Bronchial epithelial cell (primary cell): Measurements from ENCODE around the gene CACNA2D4. TPM values are rescaled to one million over a fixed set of nuclear protein-coding genes. Genes with fewer than 3 reads are reported as not detected.

Experiments used
- DNase-seq: peaks from one replicate; pipeline ENCODE4 v3.0.0-alpha.2; 2010; ENCODE audit warnings: low read depth
- FAIRE-seq: peaks from 2 replicates; lab custom pipeline; 2011; peaks lifted over from hg19 to GRCh38; lab: Jason Lieb, UNC
- H3K27me3 ChIP-seq: 2 replicates; pipeline ENCODE4 v1.5.1; 2011; ENCODE audit warnings: low read length; ENCODE audit not compliant: control insufficient read depth, insufficient read depth
- H3K36me3 ChIP-seq: 2 replicates; pipeline ENCODE4 v1.5.1; 2011; ENCODE audit warnings: low read length; ENCODE audit not compliant: control insufficient read depth, insufficient read depth
- H3K4me3 ChIP-seq: 2 replicates; pipeline ENCODE4 v1.5.1; 2011; ENCODE audit warnings: mild to moderate bottlenecking, low read depth, low read length, control low read depth
- total RNA-seq: library from RNA; depleted of rRNA; stranded (reverse); fragments of >200 nt; gene quantifications from 2 replicates; pipeline ENCODE4 v1.2.1, GENCODE V29; 2014
- TF ChIP-seq, protein P1 (sequence below): IDR thresholded peaks from 2 replicates; pipeline ENCODE4 v1.5.1; 2011; ENCODE audit warnings: mild to moderate bottlenecking, moderate library complexity, low read length, control low read depth, inconsistent platforms; ENCODE audit not compliant: insufficient read depth, severe bottlenecking

Gene CACNA2D4
- total RNA-seq, 1 donor from 2014 or later, result not detected

DNA sequence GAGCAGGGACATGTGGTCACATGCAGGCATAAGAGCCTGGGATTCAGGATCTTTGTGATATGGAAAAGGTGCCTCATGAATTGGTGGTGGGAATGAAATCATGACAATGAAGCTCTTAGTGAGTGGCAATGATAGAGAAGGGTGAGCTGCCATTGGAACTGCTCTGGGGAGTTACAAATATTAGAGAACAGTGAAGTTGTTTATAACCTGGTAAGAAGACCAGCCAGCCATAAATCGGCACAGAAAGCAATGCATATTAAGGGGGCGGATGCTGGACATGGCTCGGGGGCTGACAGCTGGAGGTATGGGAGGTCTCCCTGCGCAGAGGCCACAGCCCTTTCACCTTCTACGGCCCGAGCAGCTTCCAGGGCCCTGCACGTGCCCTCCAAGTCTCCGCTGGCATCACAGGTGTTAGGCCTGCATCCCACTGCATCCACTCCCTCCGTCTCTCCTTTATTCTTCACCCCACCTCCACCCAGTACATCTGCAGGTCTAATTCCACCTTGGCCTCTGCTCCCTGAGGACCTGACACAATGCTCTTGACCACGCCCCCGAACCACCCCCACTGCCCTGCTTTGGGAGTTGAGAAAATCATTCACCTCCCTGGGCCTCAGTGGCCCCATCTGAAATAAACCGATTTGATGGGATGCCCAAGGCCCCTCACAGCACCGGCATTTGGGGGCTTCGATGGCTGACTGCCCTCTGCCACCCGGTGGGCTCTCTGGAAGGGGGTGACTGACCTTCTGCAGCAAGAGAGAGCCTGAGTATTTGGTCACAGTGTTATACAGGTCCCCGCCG lies 4.1 kb downstream of the CACNA2D4 start:
- no peak for FAIRE-seq
- Histone ChIP-seq H3K36me3 (no peaks in the 10 kb centered on the region), H3K27me3 (no peaks in the 10 kb centered on the region), H3K4me3 (no peak overlapping the region)
- DNase-seq, result no peak
- TF ChIP-seq, protein P1, sequence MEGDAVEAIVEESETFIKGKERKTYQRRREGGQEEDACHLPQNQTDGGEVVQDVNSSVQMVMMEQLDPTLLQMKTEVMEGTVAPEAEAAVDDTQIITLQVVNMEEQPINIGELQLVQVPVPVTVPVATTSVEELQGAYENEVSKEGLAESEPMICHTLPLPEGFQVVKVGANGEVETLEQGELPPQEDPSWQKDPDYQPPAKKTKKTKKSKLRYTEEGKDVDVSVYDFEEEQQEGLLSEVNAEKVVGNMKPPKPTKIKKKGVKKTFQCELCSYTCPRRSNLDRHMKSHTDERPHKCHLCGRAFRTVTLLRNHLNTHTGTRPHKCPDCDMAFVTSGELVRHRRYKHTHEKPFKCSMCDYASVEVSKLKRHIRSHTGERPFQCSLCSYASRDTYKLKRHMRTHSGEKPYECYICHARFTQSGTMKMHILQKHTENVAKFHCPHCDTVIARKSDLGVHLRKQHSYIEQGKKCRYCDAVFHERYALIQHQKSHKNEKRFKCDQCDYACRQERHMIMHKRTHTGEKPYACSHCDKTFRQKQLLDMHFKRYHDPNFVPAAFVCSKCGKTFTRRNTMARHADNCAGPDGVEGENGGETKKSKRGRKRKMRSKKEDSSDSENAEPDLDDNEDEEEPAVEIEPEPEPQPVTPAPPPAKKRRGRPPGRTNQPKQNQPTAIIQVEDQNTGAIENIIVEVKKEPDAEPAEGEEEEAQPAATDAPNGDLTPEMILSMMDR, result no peak

DNA sequence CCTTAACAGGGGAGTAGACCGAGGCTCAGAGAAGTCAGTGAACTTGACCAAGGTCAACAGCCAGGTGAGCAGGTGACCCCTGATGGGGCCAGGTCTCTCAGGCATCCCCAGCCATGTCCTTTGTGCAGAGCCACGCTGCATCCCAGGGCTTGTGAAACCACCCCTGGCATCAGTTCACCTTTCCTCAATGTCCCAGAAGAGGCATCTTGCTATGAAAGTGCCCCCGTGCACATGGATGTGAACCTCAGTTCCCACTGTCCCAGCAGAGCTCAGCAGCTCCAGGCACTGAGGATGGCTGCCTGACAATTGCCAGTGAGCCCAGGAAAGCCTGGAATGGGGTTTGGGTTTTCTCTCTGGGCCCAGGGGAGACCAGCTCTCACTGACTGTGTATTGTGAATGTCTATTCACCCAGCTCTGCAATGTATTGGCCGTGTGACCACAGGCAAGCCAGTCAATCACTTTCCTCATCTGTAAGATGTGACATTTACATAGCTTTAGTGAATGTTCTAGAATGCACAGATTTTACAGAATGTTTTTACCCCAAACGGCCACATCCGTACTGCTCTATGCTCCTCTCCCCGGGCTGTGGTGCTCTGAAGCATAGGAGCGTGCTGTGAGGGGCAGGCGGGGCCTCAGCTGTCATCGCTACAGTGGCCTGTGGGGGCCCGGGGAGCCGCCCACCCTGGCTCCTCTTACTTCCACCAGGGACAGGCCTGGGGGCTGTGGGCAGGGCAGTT lies 4.9 kb downstream of the CACNA2D4 start:
- DNase-seq (no peak), FAIRE-seq (no peak)

DNA sequence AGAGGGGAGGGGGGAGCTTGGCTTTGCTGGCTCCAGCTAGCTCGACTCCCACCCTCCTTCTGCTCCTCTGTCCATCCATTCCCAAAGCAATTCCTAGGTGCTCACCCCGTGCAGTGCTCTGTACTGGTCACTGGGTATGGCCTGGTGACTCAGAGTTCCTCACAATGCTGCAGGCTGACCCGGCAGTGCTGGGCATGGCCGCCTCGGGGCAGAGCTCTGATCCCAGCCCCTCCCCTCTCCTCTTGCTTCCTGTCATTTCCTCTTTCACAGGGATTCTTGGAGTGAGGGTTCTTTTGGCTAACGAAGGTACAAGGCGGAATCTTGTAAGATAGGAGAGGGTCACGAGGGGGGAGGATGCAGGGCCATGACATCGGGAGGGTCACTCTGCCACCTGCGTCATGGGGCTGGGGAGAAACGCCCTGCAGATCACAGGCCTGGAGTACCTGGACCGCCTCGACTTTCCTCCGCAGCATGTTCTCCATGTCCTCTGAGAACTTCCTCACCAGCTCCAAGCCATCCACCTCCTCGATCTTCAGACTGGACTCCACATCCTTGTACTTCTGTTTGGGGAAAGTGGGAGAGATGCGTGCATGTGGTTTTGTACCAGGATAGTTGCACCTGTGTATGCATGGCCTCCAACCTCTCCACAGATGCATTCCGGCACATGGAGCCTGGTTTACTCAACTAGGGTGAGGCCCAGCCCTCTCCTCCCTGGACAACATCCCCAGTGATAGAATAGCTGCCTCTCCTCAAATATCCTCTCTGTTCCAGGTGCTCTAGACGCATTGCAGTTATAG lies 5.7 kb downstream of the CACNA2D4 start:
- Histone ChIP-seq H3K36me3 (no peaks in the 10 kb centered on the region), H3K27me3 (no peaks in the 10 kb centered on the region), H3K4me3 (no peak overlapping the region)
- FAIRE-seq (peak; percentile 72), DNase-seq (no peak)
- TF ChIP-seq, protein P1, result no peak

More for the DNA sequence above, 4.9 kb downstream of the CACNA2D4 start:
- TF ChIP-seq, protein P1, result no peak
- no peak overlapping the region for H3K4me3 ChIP-seq
- no peaks in the 10 kb centered on the region for H3K27me3 ChIP-seq
- no peaks in the 10 kb centered on the region for H3K36me3 ChIP-seq

DNA sequence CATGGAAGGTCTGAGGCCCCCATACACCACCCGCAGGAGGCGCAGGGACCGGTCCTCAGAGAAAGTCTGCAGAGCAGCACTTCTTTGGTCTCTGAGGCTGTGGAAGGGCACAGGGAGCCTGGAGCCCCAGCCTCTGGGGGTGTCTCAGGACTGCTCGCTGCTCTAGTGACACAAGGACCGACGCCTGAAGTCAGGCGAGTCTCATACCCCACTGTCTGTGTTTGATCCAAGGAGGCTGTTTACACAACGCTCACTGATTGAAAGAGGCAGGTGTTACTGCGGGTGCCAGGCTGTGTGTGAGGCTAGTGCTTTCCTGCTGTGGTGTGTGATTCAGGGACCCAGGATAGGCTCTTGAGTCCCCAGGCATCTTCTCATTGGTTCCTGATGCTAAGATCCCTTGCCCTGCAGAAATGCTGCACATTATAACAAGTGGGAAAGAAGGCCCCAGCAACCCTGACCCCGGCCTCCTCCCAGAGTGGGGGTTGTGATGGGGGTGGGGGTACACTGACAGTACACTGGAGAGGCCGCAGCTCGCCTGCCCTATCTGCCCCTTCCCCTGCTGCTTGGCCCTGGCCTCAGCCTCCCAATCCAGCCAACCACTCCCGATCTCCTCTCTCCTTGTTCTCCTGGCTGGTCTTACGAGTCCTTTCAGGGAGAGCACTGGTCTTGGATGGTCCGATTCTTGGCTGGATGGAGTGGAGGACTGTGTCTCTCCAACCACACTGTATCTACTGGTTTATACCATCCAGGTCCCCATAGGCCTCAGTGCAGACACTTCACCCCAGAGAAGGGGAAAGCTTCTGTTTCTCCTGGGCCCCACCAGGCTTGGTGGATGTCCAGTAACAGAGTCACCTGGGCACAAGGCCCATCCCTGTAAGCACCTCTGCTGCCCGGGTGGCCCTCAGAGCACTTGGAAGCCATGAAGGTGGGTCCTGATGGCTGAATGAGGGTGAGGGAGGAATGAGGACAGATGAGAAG lies 6.6 kb downstream of the CACNA2D4 start:
- DNase-seq, result no peak
- Histone ChIP-seq H3K36me3 (no peaks in the 10 kb centered on the region), H3K4me3 (no peak overlapping the region), H3K27me3 (no peaks in the 10 kb centered on the region)
- FAIRE-seq, result no peak
- TF ChIP-seq, protein P1, result no peak

DNA sequence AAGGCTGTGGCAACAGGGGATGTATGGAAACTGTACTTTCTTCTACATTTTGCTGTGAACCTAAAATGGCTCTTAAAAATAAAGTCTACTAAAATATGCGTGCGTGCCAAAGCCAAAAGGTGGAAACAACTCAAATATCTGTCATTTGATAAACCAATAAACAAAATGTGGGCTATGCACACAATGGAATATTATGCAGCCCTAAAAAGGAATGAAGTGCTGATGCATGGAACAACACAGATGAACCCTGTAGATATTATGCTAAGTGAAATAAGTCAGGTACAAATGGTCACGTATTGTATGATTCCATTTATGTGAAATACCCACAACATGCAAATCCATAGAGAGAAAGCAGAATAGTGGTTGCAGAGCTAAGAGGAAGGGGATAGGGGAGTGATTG lies 8.0 kb downstream of the CACNA2D4 start:
- TF ChIP-seq, protein P1, result no peak
- no peak overlapping the region for H3K4me3 ChIP-seq
- H3K36me3 ChIP-seq, result no peaks in the 10 kb centered on the region
- H3K27me3 ChIP-seq, result no peaks in the 10 kb centered on the region
- no peak for FAIRE-seq
- DNase-seq, result no peak
